ENCODE data around the gene BHLHE23. TPM values are rescaled to one million over a fixed set of nuclear protein-coding genes. Genes with fewer than 3 reads are reported as not detected.
A peak's percentile ranks its signal among the peaks of the same experiment; 100 is the strongest.

BHLHE23 gene
- polyA plus RNA-seq, 10 donors = 0.16 TPM; not detected in 9

- no peak for DNase-seq
Observed at GRCh38 chr20:63009988-63010769, 3.4 kb upstream of the BHLHE23 start.

GRCh38 chr20:63009045-63009961 lies 2.5 kb upstream of the BHLHE23 start:
- DNase-seq = peak; percentile 40 to 85 (median 71)

DNA sequence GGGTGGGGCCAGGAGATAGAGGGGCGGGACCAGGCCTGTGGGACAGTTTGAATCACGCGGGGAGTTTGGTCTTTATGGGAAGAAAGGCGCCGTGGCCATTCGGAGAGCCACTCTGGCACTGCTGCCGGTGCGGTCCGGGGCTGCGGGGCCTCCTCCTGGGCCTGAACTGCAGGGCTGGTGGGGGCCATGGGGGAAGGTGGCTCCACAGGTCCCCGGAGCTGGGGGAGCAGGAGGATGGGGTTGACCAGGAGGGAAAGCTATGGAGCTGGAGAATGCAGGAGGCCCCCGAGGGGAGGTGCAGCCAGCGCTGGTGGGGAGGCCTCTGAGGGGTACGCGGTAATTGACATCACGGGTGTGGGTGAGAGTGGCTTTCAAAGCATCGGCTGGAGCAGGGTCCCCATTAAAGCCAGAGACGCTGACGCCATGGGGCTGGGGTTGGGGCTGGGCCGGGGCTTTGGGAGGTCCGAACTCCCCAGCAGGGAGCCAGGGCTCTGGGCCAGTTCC lies 1.8 kb upstream of the BHLHE23 start:
- no peak for DNase-seq

- no peak for DNase-seq
Observed at GRCh38 chr20:63007646-63008488, 1.1 kb upstream of the BHLHE23 start.

DNA sequence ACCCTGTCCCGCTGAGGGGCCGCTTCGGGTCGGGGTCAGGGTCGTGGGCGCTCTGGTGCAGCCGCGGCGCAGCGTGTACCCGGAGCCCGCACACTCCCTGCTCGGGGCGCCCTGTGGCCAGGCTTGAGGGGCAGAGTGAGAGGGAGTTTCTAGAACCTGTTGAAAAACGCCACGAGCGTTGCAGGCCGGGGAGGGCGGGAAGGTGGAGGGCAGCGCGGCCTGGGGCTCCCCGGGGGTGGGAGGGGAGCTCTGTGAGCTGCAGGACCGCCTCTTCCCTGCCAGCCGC lies 539 bp upstream of the BHLHE23 start:
- no peak for DNase-seq

- DNase-seq = peak in 2 of 3 donors; percentile 35 to 52
Observed at GRCh38 chr20:63005862-63006539, 763 bp downstream of the BHLHE23 start.

GRCh38 chr20:63005365-63005861 lies 1.4 kb downstream of the BHLHE23 start:
- peak in 1 of 3 donors; percentile 42 for DNase-seq

DNA sequence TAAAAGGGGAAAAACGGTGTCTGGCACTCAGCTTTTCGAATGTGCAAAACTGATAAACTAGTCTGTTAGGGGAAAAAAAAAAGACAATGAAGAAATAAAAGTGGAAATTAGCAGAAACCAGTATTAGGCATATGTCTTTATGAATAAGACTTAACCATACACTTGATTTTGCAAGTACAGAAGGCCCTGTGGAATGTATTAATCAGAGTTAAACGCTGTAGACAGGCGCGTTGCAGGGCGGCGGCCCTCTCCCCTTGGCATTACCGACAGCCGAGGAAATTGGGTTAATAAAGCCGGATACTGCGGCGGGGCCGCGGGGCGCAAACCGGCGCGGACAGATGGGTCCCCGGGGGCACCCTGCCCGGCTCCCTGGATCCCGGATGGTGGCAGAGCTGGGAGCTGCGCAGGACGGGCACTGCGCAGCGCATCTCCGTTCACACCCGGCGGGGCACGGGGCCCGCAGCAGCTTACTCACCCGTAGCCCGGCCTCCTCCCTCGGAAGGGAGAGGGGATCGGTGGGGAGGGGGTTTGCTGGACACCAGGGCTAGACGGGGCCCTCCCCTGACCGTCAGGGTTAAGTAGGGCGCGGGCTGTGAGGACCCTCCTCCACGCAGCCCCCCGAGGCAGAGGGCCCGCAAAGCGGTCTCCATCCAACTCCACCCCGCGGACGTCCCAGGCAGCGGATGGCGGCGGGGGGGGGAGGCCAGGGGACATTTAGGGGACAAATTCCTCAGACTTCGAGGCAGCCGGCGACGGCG lies 2.0 kb downstream of the BHLHE23 start:
- DNase-seq = no peak

DNA sequence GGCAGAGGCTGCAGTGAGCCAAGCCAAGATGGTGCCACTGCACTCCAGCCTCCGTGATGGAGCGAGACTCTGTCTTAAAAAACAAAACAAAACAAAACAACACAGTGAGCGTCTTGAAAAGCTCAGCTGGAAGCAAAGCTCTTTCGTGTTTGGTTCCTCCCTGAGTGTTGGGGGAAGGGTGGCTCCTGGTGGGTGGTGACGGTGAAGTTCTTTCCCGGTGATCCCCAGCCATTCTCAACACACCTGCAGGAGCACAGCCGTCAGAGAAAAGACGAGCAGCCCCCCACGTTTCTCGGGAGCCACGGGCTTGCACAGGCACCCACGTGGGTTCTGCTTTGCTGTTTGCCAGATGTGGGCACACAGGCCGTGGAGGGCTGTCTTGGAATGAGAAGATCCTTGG lies 3.2 kb downstream of the BHLHE23 start:
- DNase-seq = no peak

GRCh38 chr20:63002511-63002910 lies 4.3 kb downstream of the BHLHE23 start:
- no peak for DNase-seq

GRCh38 chr20:63000958-63001357 lies 5.8 kb downstream of the BHLHE23 start:
- DNase-seq = no peak

DNA sequence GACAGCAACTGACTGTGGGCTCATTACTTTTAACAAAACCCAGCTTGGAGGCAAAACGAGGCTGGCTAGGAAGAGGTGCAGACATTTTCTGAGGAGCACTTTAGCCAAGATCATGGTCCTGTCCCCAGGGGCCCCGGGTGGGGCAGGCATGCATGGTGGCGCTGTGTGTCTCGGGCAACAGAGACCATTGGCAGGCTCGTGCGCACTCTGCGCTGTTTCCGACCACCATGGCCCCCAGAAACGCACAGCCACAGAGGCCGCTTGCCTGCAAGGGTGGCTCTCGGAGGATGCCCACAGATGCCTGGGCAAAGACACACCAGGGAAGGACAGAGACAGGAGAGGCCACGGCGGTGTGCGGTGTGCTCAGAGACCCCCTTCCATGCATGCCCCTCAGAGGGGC lies 6.7 kb downstream of the BHLHE23 start:
- DNase-seq = no peak

DNA sequence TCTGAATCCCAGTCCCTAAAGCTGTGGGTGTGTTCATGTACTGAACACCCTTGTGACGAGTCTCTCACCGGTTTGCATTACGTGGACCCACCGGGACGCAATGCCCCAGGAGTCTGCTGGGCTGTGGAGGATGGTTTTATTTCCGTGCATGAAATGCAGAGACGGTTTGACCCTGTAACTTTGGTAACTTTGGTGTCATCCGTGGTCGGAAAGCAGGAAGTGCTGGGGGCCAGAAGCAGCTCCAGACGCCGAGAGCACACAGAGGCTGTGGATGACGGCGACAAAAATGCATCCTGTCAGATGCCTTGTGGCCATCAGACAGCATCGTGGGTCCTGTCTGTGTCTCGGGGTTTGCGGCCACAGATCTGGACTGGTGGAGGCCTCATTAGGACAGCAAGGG lies 7.2 kb downstream of the BHLHE23 start:
- no peak for DNase-seq

DNA sequence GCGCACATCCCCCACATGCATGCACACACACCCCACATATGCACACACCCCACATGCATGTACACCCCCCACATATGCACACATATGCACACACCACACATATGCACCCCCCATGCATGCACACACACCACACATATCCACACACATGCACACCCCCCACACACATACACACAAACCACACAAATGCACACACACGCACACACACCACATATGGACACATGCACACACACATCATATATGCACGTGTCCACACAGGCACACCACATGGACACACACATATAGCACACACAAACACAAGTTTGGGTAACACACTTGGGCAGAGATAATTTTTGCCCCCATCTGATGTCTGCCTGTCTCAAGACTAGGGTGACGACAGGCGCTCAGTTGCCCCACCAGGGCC lies 8.3 kb downstream of the BHLHE23 start:
- no peak for DNase-seq

DNA sequence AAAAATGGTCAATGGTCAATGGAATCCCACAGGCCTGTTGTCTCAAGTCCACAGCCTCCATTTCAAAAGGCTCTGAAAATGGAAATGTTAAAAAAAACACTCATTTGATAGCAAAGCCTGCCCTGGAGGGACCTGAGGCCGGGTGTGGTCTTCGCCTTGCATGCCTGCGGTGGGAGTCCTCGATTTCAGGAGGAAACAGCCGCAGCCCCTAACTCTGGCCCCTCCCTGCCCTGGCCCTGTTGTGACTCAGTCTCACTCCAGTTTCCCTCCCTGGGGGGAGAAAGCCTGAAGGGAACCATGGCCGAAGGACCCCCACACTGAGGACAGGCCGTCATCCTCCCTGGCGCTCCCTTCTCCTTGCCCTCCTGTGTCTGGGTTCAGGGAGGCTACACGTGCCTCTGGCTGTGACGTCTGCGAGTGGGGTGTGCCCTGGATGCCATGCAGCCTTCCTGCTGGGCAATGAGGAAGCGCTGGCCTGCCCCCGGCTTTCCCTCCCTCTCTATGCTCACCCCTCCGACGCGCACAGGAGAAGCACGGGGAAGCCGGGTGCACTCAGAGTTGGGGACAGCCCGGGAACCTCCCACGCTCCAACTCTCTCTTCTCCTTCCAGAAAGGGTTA lies 9.2 kb downstream of the BHLHE23 start:
- DNase-seq = no peak

DNA sequence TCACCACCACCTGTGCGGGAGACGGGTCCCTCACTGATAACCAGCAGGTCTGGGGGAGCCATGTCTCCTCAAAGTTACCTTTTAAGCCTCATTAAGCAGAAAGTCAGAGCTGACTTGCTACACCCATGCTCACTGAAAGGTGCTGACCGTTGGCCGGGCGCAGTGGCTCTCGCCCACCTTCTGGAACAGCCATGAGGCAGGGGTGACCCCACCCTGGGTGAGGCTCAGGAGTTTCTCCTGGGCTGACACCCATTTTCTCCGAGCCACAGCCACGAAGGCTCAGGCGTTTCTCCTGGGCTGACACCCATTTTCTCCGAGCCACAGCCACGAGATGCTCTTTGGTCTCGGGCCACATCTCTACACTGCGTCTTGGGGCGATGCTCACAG lies 10.2 kb downstream of the BHLHE23 start:
- DNase-seq = no peak

DNA sequence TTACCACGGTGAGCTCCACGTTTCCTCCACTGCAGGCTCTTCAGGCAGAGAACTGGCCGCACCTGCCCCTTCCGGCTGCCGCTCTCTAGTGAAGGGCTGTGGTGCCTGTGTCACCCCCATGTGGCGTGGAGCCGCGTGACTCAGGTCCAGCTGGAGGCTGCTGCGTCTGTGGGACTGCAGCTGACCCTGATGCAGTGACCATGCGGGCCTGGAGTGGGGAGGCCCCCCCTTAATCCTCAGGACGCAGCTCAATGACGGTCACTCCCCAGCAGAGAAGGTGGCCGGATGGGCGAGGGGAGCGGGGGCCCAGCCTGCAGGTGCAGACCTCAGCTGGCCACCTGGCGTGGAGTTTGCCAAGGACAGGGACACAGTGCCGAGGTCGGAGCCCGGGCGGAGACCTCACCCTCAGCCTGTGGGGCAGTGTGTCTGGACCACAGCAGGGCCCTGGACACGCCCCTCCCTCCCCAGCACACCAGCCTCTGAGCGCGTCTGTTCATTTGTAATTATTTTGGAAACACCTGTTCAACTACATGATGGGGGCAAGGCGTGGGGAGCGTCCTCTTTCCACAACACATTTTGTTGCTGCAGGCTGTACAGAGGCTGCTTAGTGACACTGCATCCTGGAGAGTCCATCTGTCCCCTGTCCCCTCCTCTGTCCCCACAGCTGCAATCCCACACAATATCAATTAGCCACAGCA lies 10.7 kb downstream of the BHLHE23 start:
- no peak for DNase-seq

DNA sequence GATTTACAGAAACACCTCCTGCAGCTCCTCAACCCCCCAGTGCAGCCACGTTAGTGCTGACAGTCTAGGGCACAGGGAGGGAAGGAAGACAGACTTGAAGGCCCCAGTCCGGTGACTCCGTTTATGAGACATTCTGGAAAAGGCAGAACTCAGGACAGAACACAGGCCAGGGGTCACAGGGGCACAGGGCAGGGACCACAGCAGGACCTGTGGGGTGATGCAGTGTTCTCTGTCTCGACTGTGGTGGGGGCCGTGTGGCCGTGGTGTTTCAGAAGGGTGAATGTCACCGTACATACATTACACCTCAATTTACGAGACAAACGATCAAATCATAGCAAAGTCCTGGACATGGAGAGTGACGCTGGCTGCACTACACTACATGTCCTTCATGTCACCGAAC lies 11.3 kb downstream of the BHLHE23 start:
- no peak for DNase-seq

- DNase-seq = no peak
Observed at GRCh38 chr20:62994869-62995281, 11.9 kb downstream of the BHLHE23 start.
